ENCODE results near the gene SPIRE1.

- TF ChIP-seq RFX5 (IDR thresholded peaks at IDR 0.05; ENCODE audit: low read depth, low read length): no peak
- TF ChIP-seq POLR2A (IDR thresholded peaks at IDR 0.05; ENCODE audit: low read depth, low read length): no peak
- TF ChIP-seq CEBPB (IDR thresholded peaks at IDR 0.05; ENCODE audit: low read depth, low read length): no peak
Measured at GRCh38 chr18:12689256-12689850, 31.4 kb upstream of the SPIRE1 start.

Measured in IMR-90 (cell line).